ENCODE measurements around the gene FREM3. TPM values are rescaled to one million over a fixed set of nuclear protein-coding genes. Genes with fewer than 3 reads are reported as not detected.

The FREM3 gene
- total RNA-seq, 1 experiment from 2014 or later = not detected

GRCh38 chr4:143668930-143669552, 31.4 kb downstream of the FREM3 start:
- no peak overlapping the region for H4K8ac ChIP-seq (replicated peaks; ENCODE audit: insufficient read length, low read depth, low read length)
- no peaks in the 10 kb centered on the region for H3K9me3 ChIP-seq (ENCODE audit: control insufficient read depth, low read depth, low read length)
- no peak overlapping the region for H3K4me3 Mint-ChIP-seq
- no peak overlapping the region for H4K5ac ChIP-seq (ENCODE audit: insufficient read length, low read depth, low read length)
- H4K91ac ChIP-seq (ENCODE audit: insufficient read length, low read depth, low read length) = no peak overlapping the region
- H2BK5ac ChIP-seq (ENCODE audit: insufficient read length, low read length) = no peak overlapping the region
- H3K27ac Mint-ChIP-seq = no peak overlapping the region
- no peaks in the 10 kb centered on the region; the same call in 1 of the 2 replicates for H3K27me3 Mint-ChIP-seq (ENCODE audit: low read depth)
- no peaks in the 10 kb centered on the region for H3K4me1 ChIP-seq (ENCODE audit: insufficient read depth, low read length)
- no peaks in the 10 kb centered on the region for H4K20me1 ChIP-seq (ENCODE audit: control insufficient read depth, insufficient read depth, insufficient read length)
- no peak overlapping the region for H3K4ac ChIP-seq (ENCODE audit: low read depth, low read length)
- TF ChIP-seq CTCF (conservative IDR thresholded peaks at IDR 0.05) = no peak
- H3K27me3 ChIP-seq (ENCODE audit: insufficient read depth, low read length) = no peaks in the 10 kb centered on the region
- H2BK120ac ChIP-seq (ENCODE audit: low read depth, low read length, poor library complexity, severe bottlenecking) = no peak overlapping the region
- H2BK12ac ChIP-seq (ENCODE audit: insufficient read length, low read depth, low read length) = no peak overlapping the region
- no CpG with 5 or more reads among the region's 9 CpGs for WGBS (ENCODE audit: extremely low coverage, insufficient read length, low lambda C conversion rate)
- no peak overlapping the region for H3K4me2 ChIP-seq (ENCODE audit: insufficient read depth, insufficient read length, low read length)
- H3K9me3 Mint-ChIP-seq = peaks cover 17 to 18% of the 10 kb centered on the region in 2 experiments
- no peak overlapping the region for H2BK15ac ChIP-seq (ENCODE audit: low read depth, low read length)
- H3K56ac ChIP-seq (ENCODE audit: insufficient read length, low read depth, low read length) = no peak overlapping the region
- H3T11ph ChIP-seq (ENCODE audit: low read length) = no peak overlapping the region
- H3K9ac ChIP-seq (ENCODE audit: extremely low read depth, insufficient read length, low read length) = no peak overlapping the region
- no peaks in the 10 kb centered on the region for H3K79me1 ChIP-seq (ENCODE audit: insufficient read depth, low read depth, low read length, poor library complexity, severe bottlenecking)
- H3K23me2 ChIP-seq (ENCODE audit: insufficient read length, low read depth, low read length, poor library complexity, severe bottlenecking) = no peaks in the 10 kb centered on the region
- 0 out of 4 replicates have a peak, but pooled peaks cover 0 to 2% of the 10 kb centered on the region in 2 experiments for H3K4me1 Mint-ChIP-seq
- no peak overlapping the region for H3K27ac ChIP-seq (ENCODE audit: insufficient read length, low read depth, low read length)
- no peak overlapping the region for H2BK20ac ChIP-seq (ENCODE audit: low read depth, low read length, poor library complexity, severe bottlenecking)
- H2AFZ ChIP-seq (ENCODE audit: low read length) = no peak overlapping the region
- DNase-seq = no peak
- no peaks in the 10 kb centered on the region for H3K79me2 ChIP-seq (ENCODE audit: insufficient read depth, low read length)
- H3K23ac ChIP-seq (ENCODE audit: insufficient read length, low read depth, low read length) = no peak overlapping the region
- H3K36me3 Mint-ChIP-seq (ENCODE audit: insufficient read depth in 1 of 3, low read depth in 3 of 3) = peaks cover 2 to 18% (median 6%) of the 10 kb centered on the region in 3 experiments; a peak in 6 of 7 replicates
- H3K14ac ChIP-seq (ENCODE audit: insufficient read depth, low read length) = no peak overlapping the region
- H2AK5ac ChIP-seq (ENCODE audit: insufficient read length, low read length) = no peak overlapping the region
- no peak overlapping the region for H3K18ac ChIP-seq (ENCODE audit: insufficient read length, low read depth, low read length)

Data from H9 (cell line).